Stimulated activated CD8-positive, alpha-beta memory T cell treated with anti-CD3 and anti-CD28 coated beads, Interleukin-7, amount 100 ng/mL, for 1 hour (primary cell): ENCODE data around the gene RAX2.

ENCODE experiments used
- DNase-seq, 2 donors: peaks; one replicate each; pipeline ENCODE4 v3.0.0-alpha.2; 2020; ENCODE audit warnings: low read depth in 2 of 2

Gene RAX2

GRCh38 chr19:3730457-3730958 lies 41.5 kb downstream of the RAX2 start:
- no peak for DNase-seq

GRCh38 chr19:3725640-3726310 lies 46.3 kb downstream of the RAX2 start:
- DNase-seq, result no peak

GRCh38 chr19:3725121-3725520 lies 46.9 kb downstream of the RAX2 start:
- no peak for DNase-seq

- no peak for DNase-seq
Measured at GRCh38 chr19:3723883-3724282, 48.1 kb downstream of the RAX2 start.

- no peak for DNase-seq
Measured at GRCh38 chr19:3723110-3723488, 48.9 kb downstream of the RAX2 start.

- no peak for DNase-seq
Measured at GRCh38 chr19:3722443-3723109, 49.5 kb downstream of the RAX2 start.

GRCh38 chr19:3721887-3722442 lies 50.1 kb downstream of the RAX2 start:
- no peak for DNase-seq

- peak; percentile 68 to 75 for DNase-seq
Measured at GRCh38 chr19:3721131-3721886, 50.7 kb downstream of the RAX2 start.

GRCh38 chr19:3720349-3720917 lies 51.6 kb downstream of the RAX2 start:
- DNase-seq, result no peak

- DNase-seq, result no peak
Measured at GRCh38 chr19:3719868-3720267, 52.2 kb downstream of the RAX2 start.
